ENCODE data around the gene OGFOD2.

DNA sequence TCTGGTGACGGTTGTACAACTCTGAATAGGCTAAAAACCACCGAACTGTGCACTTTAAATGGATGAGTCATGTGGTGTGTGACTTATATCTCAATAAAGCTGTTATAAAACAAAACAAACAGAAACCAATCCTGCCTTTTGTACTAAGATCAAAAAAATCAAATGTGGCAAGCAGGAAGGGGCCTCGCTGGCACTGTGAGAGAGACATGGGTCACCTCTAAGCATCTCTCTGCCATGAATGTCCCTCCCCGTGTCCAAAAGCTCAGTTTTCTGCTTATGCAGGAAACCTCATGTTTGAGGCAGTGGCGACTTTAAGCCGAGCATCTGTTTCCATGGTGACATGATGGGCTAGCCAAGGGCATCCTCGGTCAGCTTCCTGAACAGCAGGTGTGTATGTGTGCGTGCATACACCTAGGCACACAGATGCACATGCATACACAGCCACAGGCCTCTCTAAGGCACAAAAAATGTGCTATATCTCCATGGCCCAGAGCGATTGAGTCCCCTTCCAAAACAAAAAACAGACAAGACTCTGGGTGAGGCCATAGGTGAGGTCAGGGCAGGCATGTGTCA is 49.9 kb downstream of the OGFOD2 start:
- TF ChIP-seq POLR2A (IDR thresholded peaks at IDR 0.05; ENCODE audit: low read length) (no peak), GATA1 (IDR thresholded peaks at IDR 0.05; ENCODE audit: low read depth, low read length) (no peak)

Measured in erythroblast (primary cell).